ENCODE data around the gene MRPL37.

The MRPL37 gene

GRCh38 chr1:54172614-54173599 lies 27.1 kb upstream of the MRPL37 start:
- TF ChIP-seq ZFX (IDR thresholded peaks at IDR 0.05; ENCODE audit: borderline replicate concordance) = no peak
- TF ChIP-seq, protein P1, sequence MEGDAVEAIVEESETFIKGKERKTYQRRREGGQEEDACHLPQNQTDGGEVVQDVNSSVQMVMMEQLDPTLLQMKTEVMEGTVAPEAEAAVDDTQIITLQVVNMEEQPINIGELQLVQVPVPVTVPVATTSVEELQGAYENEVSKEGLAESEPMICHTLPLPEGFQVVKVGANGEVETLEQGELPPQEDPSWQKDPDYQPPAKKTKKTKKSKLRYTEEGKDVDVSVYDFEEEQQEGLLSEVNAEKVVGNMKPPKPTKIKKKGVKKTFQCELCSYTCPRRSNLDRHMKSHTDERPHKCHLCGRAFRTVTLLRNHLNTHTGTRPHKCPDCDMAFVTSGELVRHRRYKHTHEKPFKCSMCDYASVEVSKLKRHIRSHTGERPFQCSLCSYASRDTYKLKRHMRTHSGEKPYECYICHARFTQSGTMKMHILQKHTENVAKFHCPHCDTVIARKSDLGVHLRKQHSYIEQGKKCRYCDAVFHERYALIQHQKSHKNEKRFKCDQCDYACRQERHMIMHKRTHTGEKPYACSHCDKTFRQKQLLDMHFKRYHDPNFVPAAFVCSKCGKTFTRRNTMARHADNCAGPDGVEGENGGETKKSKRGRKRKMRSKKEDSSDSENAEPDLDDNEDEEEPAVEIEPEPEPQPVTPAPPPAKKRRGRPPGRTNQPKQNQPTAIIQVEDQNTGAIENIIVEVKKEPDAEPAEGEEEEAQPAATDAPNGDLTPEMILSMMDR (IDR thresholded peaks at IDR 0.05) = no peak
- no peak overlapping the region for H3K27ac ChIP-seq

DNA sequence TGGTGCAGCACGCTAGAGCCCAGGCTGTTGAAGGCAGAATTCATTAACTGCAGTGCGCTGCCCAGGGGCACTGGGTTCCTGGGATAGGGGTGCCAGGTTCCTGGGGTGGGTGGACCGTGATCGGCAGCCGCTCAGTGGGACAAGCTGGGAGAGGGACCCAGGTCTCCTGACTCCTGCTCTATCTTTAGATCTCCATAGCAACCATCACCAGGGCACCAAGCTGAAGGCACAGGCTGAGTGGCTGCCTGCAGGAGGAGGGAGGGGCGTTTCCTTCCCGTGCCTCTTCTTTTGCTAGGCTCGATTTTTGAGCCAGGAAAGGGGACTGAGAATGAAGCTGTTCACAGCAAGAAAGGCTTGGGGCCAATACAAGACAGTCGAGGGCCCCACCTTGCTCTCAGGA lies 26.3 kb upstream of the MRPL37 start:
- no peak for TF ChIP-seq ZFX (IDR thresholded peaks at IDR 0.05; ENCODE audit: borderline replicate concordance)
- TF ChIP-seq, protein P1 (IDR thresholded peaks at IDR 0.05) = no peak
- no peak overlapping the region for H3K27ac ChIP-seq

- TF ChIP-seq, protein P1 (IDR thresholded peaks at IDR 0.05) = no peak
- no peak for TF ChIP-seq ZFX (IDR thresholded peaks at IDR 0.05; ENCODE audit: borderline replicate concordance)
Observed at GRCh38 chr1:54174106-54174505, 25.9 kb upstream of the MRPL37 start.

DNA sequence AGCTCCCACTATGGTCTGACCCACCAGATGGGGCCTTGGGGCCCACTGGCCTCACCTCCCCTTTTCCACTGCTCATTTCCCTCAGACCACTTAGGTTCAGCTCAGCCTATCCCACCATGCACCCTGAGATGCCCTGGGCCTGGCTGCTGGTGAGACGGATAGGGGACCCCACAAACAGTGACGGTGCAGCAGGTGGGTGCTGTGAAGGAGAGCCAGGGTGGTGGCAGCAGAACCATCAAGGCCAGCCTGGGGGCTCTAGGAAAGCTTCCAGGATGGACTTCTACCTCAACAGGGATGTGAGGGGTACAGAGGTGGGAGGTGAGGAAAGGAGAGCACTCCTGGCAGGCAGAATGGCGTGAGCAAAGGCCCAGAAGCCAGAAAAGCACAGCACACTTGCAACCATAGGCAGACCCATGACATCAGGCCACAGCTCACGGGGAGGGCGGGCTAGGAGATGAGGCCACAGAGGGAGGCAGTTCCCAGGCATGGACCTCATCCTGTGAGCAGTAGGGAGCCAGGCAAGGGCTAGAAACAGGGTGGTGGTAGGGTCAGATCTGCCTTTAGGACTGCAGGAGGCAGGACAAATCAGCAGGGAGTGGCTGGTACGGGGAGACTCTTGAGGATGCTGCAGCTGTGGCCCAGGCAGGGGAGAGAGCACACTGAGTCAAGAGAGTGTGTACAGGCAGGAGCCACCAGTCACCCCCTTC lies 23.2 kb upstream of the MRPL37 start:
- TF ChIP-seq ZFX (IDR thresholded peaks at IDR 0.05; ENCODE audit: borderline replicate concordance) = no peak
- TF ChIP-seq, protein P1 (IDR thresholded peaks at IDR 0.05) = no peak
- H3K27ac ChIP-seq = no peak overlapping the region

More at GRCh38 chr1:54174106-54174505, 25.9 kb upstream of the MRPL37 start:
- no peak overlapping the region for H3K27ac ChIP-seq

- H3K27ac ChIP-seq = no peak overlapping the region
- TF ChIP-seq, protein P1 (IDR thresholded peaks at IDR 0.05) = no peak
- no peak for TF ChIP-seq ZFX (IDR thresholded peaks at IDR 0.05; ENCODE audit: borderline replicate concordance)
Observed at GRCh38 chr1:54177726-54178125, 22.2 kb upstream of the MRPL37 start.

DNA sequence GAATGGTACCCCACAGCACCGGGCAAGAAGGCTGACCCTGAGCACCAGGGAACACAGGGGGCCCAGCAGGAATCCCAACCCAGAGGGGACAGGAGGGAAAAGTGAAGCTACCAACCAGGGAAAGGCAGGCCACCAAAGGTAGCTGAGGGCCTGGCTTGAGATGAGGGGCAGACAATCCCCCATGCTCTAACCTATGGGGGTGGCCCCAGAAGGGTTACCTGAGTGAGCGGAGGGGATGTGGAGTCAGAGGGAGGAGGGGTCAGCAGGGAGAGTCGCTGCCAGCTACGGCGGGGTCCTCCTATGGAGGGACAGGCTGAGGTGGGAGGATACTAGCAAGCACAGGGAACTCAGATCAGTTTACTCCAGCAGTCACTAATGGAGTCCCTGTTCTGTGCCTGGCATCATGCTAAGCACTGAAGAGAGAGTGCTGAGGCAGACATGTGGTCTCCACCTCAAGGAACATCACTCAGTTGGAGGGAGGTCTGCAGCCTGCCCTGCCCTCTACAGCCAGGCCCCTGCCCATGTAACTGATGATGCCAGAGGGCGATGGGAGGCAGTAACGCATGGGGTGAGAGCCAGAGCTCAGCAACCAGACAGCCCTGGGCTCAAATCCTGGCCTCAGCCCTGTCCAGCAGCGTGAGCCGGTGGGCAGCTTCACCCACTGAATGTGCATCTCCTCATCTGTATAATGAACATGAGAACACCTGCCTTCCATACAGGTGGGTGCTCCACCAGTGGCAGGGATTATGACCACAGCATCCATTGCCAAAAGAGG lies 21.5 kb upstream of the MRPL37 start:
- TF ChIP-seq, protein P1 (IDR thresholded peaks at IDR 0.05) = no peak
- TF ChIP-seq ZFX (IDR thresholded peaks at IDR 0.05; ENCODE audit: borderline replicate concordance) = no peak

More for the DNA sequence above, 21.5 kb upstream of the MRPL37 start:
- no peak overlapping the region for H3K27ac ChIP-seq

Measured in 22Rv1 (cell line).